Kidney epithelial cell (primary cell): ENCODE measurements around the gene JUN. TPM values are rescaled to one million over a fixed set of nuclear protein-coding genes. Genes with fewer than 3 reads are reported as not detected.

Source experiments
- DNase-seq: peaks from one replicate; pipeline ENCODE4 v3.0.0-alpha.2; 2010; ENCODE audit warnings: low read depth
- H3K27me3 ChIP-seq: 2 replicates; pipeline ENCODE4 v1.6.0; 2011; ENCODE audit warnings: low read length; ENCODE audit not compliant: control insufficient read depth, insufficient read depth
- H3K36me3 ChIP-seq: 2 replicates; pipeline ENCODE4 v1.5.1; 2011; ENCODE audit warnings: low read length; ENCODE audit not compliant: control insufficient read depth, insufficient read depth
- H3K4me3 ChIP-seq: 2 replicates; pipeline ENCODE4 v1.5.1; 2011; ENCODE audit warnings: low read depth, mild to moderate bottlenecking, control low read depth, low read length
- total RNA-seq: library from RNA; depleted of rRNA; stranded (reverse); fragments of >200 nt; gene quantifications from 2 replicates; pipeline ENCODE4 v1.2.3, GENCODE V29; 2015
- TF ChIP-seq, protein P1 (sequence below): IDR thresholded peaks from 2 replicates; pipeline ENCODE4 v1.5.1; 2011; ENCODE audit warnings: mild to moderate bottlenecking, moderate library complexity, low read length, control low read depth, inconsistent platforms; ENCODE audit not compliant: insufficient read depth, poor library complexity, severe bottlenecking

JUN gene
- total RNA-seq, 1 donor from 2014 or later, result 67.8 TPM

DNA sequence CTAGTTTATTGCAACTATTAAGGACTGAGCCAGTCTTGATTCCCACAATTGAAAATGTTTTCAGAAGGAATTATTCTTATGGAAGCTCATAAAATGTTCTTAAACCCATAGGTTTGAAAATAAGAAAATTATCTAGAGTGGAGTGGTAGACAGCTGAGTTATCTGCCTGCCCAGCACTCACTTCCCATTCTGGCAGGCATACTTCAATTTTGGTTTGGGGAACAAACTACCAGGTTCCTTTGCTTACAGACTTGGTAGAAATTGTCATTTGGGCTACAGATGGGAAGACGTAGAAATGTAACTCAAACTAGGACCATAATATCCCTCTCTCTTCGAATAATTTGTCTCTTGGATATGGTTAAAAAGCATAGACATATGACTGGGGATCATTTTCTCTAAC, 18.4 kb downstream of the JUN start:
- no peak overlapping the region for H3K4me3 ChIP-seq
- TF ChIP-seq, protein P1, sequence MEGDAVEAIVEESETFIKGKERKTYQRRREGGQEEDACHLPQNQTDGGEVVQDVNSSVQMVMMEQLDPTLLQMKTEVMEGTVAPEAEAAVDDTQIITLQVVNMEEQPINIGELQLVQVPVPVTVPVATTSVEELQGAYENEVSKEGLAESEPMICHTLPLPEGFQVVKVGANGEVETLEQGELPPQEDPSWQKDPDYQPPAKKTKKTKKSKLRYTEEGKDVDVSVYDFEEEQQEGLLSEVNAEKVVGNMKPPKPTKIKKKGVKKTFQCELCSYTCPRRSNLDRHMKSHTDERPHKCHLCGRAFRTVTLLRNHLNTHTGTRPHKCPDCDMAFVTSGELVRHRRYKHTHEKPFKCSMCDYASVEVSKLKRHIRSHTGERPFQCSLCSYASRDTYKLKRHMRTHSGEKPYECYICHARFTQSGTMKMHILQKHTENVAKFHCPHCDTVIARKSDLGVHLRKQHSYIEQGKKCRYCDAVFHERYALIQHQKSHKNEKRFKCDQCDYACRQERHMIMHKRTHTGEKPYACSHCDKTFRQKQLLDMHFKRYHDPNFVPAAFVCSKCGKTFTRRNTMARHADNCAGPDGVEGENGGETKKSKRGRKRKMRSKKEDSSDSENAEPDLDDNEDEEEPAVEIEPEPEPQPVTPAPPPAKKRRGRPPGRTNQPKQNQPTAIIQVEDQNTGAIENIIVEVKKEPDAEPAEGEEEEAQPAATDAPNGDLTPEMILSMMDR, result no peak
- no peaks in the 10 kb centered on the region for H3K36me3 ChIP-seq
- no peaks in the 10 kb centered on the region for H3K27me3 ChIP-seq
- DNase-seq, result no peak

DNA sequence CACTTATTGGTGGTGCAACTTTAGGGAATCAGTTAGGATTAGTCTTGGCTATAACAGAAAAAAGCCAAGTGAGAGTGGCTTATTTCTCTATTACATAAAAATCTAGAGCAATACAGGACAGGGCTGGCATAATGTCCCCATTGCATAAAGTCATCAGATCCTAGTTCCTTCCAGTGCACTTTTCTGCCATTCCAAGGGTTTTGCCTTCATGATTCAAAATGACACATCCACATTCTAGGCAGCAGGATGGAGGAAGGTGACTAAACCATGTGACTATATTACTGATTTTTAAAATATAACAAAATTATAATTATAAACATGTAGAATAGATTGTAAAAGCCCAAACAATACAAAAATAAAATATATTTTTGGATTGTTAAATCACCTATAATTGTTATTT, 18.8 kb downstream of the JUN start:
- no peak for DNase-seq
- H3K36me3 ChIP-seq, result no peaks in the 10 kb centered on the region
- TF ChIP-seq, protein P1, result no peak
- no peak overlapping the region for H3K4me3 ChIP-seq
- no peaks in the 10 kb centered on the region for H3K27me3 ChIP-seq

DNA sequence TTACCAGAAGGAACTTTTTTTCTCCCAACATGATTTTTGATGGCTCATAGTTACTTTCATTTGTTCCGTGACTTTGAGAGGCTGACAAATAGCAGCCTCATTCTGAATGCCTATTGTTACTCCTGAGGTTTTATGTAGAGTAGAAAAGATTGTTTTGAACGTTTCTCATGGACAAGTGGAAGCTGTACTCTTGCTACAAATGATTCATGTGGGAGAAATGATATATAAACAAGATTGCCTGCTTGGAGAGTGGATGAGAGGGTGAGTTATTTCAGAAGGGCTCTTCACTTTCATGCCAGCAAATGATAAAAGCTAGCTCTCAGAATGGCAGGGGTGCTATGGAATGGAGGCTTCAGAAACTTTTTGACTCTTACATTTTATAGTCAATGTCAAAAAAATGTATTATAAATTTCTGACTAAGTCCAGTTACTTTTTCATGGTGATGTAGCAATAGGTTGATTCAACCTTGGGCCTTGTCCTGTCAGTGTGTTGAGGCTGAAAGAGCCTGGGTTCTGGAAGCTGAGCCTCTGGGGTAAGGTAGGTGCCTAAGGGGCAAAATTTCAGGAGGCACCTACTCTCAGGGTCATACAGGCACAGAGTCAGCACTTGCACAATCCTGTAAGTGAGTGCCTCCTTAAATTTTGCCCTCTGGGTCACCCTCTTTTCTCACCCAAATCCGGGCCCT, 19.4 kb downstream of the JUN start:
- TF ChIP-seq, protein P1, result no peak
- Histone ChIP-seq H3K4me3 (no peak overlapping the region), H3K36me3 (no peaks in the 10 kb centered on the region), H3K27me3 (no peaks in the 10 kb centered on the region)
- no peak for DNase-seq

DNA sequence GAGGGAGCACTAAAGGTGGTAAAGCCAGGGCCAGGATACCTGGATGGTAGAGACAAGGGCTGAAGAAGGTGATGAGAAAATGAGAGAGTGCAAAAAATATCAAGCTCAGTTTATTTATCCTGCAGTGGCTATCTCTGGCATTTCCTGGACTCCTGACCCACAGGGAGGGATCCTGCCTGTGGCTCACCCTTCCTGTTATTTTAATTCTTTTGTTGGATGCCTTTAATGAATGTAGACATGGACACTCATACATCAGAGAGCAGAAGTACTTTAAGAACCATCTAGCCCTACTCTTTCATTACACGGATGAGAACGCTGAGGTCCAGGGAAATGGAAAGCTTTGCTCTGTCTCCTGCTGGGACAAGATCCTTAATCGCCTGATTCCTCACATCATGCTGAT, 20.6 kb downstream of the JUN start:
- H3K4me3 ChIP-seq, result no peak overlapping the region
- H3K27me3 ChIP-seq, result no peaks in the 10 kb centered on the region
- H3K36me3 ChIP-seq, result no peaks in the 10 kb centered on the region
- no peak for DNase-seq
- TF ChIP-seq, protein P1, result no peak

DNA sequence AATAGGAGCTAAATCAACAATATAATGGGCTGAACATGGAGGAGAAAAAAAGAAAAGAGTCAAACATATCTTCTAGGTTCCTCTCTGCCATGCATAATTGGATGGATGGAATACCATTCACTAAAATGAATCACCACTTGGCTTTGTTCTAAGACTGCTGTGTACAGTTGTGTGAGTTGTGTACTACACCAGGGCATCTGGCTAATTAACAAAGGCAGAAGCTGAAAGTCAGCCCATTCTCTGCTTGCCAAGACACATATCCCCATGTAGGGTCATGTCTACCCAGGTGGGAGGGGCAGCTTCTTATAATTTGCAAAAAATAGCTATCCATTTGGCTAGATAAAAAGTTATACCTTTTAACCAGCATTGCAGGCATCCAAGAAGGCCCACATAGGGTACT, 21.0 kb downstream of the JUN start:
- TF ChIP-seq, protein P1, result no peak
- Histone ChIP-seq H3K36me3 (no peaks in the 10 kb centered on the region), H3K27me3 (no peaks in the 10 kb centered on the region), H3K4me3 (no peak overlapping the region)
- no peak for DNase-seq

DNA sequence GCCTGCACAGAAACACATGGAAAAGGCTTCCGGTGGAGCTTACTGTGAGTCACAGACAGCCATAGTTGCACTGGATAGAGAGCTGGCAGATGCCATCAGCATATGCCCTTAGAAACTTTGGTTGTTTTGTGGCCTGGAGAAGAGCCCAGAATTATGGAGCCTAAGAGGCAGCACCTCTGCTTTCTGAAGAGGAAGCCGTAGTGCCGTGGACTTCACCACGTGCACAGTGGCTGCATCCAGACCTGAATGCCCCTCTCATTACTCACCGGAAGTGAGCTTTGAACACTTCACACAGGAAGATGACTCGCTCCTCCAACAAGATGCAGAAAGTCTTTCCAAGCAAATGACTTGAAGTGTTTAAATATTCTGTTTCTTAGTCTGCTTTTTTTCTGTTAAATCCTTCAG, 28.4 kb downstream of the JUN start:
- Histone ChIP-seq H3K27me3 (no peaks in the 10 kb centered on the region), H3K4me3 (no peak overlapping the region), H3K36me3 (no peaks in the 10 kb centered on the region)
- DNase-seq, result peak; percentile 95
- TF ChIP-seq, protein P1, result no peak
